SK-N-SH (cell line): ENCODE results near the gene PAPPA2.

Experiments used
- FOXJ3 ChIP-seq: sonication (generic); formaldehyde crosslinking; IDR thresholded peaks from 2 replicates; pipeline ENCODE4 v1.5.1; 2020; ENCODE audit warnings: mild to moderate bottlenecking, missing genetic modification reagents
- FOXM1 ChIP-seq: IDR thresholded peaks from 2 replicates; pipeline ENCODE4 v1.4.0; 2012; ENCODE audit warnings: low read depth, mild to moderate bottlenecking
- JUND ChIP-seq: IDR thresholded peaks from 2 replicates; pipeline ENCODE4 v1.4.0; 2012
- NFIC ChIP-seq: IDR thresholded peaks from 2 replicates; pipeline ENCODE4 v1.4.0; 2012; ENCODE audit warnings: borderline replicate concordance
- POLR2AphosphoS5 ChIP-seq: IDR thresholded peaks from 2 replicates; pipeline ENCODE4 v1.6.1; 2012; ENCODE audit warnings: low read depth, low read length
- USF1 ChIP-seq: IDR thresholded peaks from 2 replicates; pipeline ENCODE4 v1.4.0; 2012; ENCODE audit warnings: low read depth, borderline replicate concordance
- TF ChIP-seq, protein P1 (sequence below): fragments of 200-600 bp; sonication (generic); IDR thresholded peaks from 2 replicates; pipeline ENCODE4 v1.6.1; 2017; ENCODE audit warnings: antibody characterized with exemption, mild to moderate bottlenecking, moderate library complexity

- TF ChIP-seq, protein P1, sequence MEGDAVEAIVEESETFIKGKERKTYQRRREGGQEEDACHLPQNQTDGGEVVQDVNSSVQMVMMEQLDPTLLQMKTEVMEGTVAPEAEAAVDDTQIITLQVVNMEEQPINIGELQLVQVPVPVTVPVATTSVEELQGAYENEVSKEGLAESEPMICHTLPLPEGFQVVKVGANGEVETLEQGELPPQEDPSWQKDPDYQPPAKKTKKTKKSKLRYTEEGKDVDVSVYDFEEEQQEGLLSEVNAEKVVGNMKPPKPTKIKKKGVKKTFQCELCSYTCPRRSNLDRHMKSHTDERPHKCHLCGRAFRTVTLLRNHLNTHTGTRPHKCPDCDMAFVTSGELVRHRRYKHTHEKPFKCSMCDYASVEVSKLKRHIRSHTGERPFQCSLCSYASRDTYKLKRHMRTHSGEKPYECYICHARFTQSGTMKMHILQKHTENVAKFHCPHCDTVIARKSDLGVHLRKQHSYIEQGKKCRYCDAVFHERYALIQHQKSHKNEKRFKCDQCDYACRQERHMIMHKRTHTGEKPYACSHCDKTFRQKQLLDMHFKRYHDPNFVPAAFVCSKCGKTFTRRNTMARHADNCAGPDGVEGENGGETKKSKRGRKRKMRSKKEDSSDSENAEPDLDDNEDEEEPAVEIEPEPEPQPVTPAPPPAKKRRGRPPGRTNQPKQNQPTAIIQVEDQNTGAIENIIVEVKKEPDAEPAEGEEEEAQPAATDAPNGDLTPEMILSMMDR = no peak
- TF ChIP-seq NFIC (no peak), FOXJ3 (no peak), POLR2AphosphoS5 (no peak), JUND (no peak), USF1 (no peak), FOXM1 (no peak)
These were observed 207.9 kb downstream of the PAPPA2 start for GRCh38 chr1:176670853-176671252.
